ENCODE data around the gene CLIC4.

DNA sequence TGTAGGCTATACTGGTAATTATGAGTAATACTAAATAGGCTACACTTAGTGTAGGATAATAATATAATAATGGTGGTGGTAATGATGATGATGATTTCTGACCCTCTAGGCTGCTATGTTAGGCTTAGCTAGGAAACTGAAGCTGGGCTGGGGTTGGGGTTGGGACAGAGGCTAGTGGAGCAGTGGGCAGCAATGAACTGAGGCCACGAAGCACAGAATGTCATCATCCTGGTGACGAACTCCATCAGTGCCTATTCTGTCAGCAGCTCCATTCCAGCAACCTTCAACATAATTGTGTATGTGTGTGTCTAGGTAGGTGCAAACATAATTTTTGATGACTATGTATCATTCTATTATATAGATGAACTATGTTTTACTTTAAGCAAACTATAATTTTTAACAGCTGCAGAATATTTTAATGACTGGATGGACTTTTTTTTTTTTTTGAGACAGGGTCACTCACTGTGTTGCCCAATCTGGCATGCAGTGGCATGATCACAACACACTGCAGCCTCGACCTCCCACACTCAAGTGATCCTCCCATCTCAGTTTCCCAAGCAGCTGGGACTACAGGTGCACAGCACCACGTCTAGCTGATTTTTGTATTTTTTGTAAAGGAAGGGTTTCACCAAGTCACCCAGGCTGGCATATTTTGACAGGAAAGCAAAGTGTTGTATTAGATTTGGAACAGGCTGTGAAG is 12.9 kb upstream of the CLIC4 start:
- TF ChIP-seq ISL1 (CRISPR knock-in tag; IDR thresholded peaks at IDR 0.05) (no peak), ZNF70 (CRISPR knock-in tag; IDR thresholded peaks at IDR 0.05) (no peak), TOX (CRISPR knock-in tag; IDR thresholded peaks at IDR 0.05; ENCODE audit: borderline replicate concordance) (no peak), ARNTL (CRISPR knock-in tag; IDR thresholded peaks at IDR 0.05; ENCODE audit: borderline replicate concordance, low read depth) (no peak), PPARA (CRISPR knock-in tag; IDR thresholded peaks at IDR 0.05; ENCODE audit: borderline replicate concordance) (no peak), ZFP3 (CRISPR knock-in tag; IDR thresholded peaks at IDR 0.05) (no peak)
- TF ChIP-seq, protein P1, sequence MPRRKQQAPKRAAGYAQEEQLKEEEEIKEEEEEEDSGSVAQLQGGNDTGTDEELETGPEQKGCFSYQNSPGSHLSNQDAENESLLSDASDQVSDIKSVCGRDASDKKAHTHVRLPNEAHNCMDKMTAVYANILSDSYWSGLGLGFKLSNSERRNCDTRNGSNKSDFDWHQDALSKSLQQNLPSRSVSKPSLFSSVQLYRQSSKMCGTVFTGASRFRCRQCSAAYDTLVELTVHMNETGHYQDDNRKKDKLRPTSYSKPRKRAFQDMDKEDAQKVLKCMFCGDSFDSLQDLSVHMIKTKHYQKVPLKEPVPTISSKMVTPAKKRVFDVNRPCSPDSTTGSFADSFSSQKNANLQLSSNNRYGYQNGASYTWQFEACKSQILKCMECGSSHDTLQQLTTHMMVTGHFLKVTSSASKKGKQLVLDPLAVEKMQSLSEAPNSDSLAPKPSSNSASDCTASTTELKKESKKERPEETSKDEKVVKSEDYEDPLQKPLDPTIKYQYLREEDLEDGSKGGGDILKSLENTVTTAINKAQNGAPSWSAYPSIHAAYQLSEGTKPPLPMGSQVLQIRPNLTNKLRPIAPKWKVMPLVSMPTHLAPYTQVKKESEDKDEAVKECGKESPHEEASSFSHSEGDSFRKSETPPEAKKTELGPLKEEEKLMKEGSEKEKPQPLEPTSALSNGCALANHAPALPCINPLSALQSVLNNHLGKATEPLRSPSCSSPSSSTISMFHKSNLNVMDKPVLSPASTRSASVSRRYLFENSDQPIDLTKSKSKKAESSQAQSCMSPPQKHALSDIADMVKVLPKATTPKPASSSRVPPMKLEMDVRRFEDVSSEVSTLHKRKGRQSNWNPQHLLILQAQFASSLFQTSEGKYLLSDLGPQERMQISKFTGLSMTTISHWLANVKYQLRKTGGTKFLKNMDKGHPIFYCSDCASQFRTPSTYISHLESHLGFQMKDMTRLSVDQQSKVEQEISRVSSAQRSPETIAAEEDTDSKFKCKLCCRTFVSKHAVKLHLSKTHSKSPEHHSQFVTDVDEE (CRISPR knock-in tag; IDR thresholded peaks at IDR 0.05), result no peak
- TF ChIP-seq, protein P2, sequence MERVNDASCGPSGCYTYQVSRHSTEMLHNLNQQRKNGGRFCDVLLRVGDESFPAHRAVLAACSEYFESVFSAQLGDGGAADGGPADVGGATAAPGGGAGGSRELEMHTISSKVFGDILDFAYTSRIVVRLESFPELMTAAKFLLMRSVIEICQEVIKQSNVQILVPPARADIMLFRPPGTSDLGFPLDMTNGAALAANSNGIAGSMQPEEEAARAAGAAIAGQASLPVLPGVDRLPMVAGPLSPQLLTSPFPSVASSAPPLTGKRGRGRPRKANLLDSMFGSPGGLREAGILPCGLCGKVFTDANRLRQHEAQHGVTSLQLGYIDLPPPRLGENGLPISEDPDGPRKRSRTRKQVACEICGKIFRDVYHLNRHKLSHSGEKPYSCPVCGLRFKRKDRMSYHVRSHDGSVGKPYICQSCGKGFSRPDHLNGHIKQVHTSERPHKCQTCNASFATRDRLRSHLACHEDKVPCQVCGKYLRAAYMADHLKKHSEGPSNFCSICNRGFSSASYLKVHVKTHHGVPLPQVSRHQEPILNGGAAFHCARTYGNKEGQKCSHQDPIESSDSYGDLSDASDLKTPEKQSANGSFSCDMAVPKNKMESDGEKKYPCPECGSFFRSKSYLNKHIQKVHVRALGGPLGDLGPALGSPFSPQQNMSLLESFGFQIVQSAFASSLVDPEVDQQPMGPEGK (CRISPR knock-in tag; IDR thresholded peaks at IDR 0.05; ENCODE audit: borderline replicate concordance), result no peak
- TF ChIP-seq, protein P3, sequence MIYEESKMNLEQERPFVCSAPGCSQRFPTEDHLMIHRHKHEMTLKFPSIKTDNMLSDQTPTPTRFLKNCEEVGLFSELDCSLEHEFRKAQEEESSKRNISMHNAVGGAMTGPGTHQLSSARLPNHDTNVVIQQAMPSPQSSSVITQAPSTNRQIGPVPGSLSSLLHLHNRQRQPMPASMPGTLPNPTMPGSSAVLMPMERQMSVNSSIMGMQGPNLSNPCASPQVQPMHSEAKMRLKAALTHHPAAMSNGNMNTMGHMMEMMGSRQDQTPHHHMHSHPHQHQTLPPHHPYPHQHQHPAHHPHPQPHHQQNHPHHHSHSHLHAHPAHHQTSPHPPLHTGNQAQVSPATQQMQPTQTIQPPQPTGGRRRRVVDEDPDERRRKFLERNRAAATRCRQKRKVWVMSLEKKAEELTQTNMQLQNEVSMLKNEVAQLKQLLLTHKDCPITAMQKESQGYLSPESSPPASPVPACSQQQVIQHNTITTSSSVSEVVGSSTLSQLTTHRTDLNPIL (CRISPR knock-in tag; IDR thresholded peaks at IDR 0.05; ENCODE audit: low read depth), result no peak
